Mesenchymal stem cell (in vitro differentiated cells and primary cell): ENCODE measurements around the gene CDCA7L.

Experiments
- DNase-seq: peaks from one replicate; pipeline ENCODE4 v3.0.0-alpha.2; 2013
- H2AFZ ChIP-seq: one replicate; pipeline ENCODE4 v1.6.1; 2013; ENCODE audit warnings: low read depth, mild to moderate bottlenecking, control low read depth, inconsistent platforms, low read length, moderate library complexity
- H2AK5ac ChIP-seq: 2 replicates; pipeline ENCODE4 v1.6.1; 2013; ENCODE audit warnings: low read length, moderate library complexity, mild to moderate bottlenecking, inconsistent platforms; ENCODE audit not compliant: severe bottlenecking
- H2BK120ac ChIP-seq: one replicate; pipeline ENCODE4 v1.6.1; 2013; ENCODE audit warnings: low read depth, mild to moderate bottlenecking, inconsistent platforms, low read length, moderate library complexity
- H2BK12ac ChIP-seq, 2 experiments: one replicate each; pipeline ENCODE4 v1.6.1; 2013; ENCODE audit warnings: inconsistent platforms in 2 of 2, low read length in 2 of 2, mild to moderate bottlenecking in 2 of 2, moderate library complexity in 2 of 2, control low read depth in 1 of 2
- H2BK15ac ChIP-seq: one replicate; pipeline ENCODE4 v1.6.1; 2013; ENCODE audit warnings: mild to moderate bottlenecking, low read depth, inconsistent platforms; ENCODE audit not compliant: poor library complexity, severe bottlenecking
- H2BK5ac ChIP-seq: 2 replicates; pipeline ENCODE4 v1.6.1; 2013; ENCODE audit warnings: low read depth, mild to moderate bottlenecking, low read length, control low read depth, inconsistent platforms; ENCODE audit not compliant: poor library complexity, severe bottlenecking
- H3K14ac ChIP-seq, 2 experiments: one replicate each; pipeline ENCODE4 v1.6.1; 2013; ENCODE audit warnings: inconsistent platforms in 2 of 2, low read length in 2 of 2, control low read depth in 1 of 2, mild to moderate bottlenecking in 1 of 2, moderate library complexity in 1 of 2
- H3K18ac ChIP-seq, 2 experiments: one replicate each; pipeline ENCODE4 v1.6.1; 2013; ENCODE audit warnings: inconsistent platforms in 2 of 2, low read length in 2 of 2, control low read depth in 1 of 2, low read depth in 1 of 2, mild to moderate bottlenecking in 1 of 2
- H3K23ac ChIP-seq, 2 experiments: one replicate each; pipeline ENCODE4 v1.6.1; 2013; ENCODE audit warnings: inconsistent platforms in 2 of 2, low read length in 2 of 2, mild to moderate bottlenecking in 2 of 2, moderate library complexity in 2 of 2, control low read depth in 1 of 2
- H3K27ac ChIP-seq: 2 replicates; pipeline ENCODE4 v1.5.1; 2013; ENCODE audit warnings: mild to moderate bottlenecking, moderate library complexity, low read length, control low read depth, inconsistent platforms; ENCODE audit not compliant: poor library complexity, severe bottlenecking
- H3K27me3 ChIP-seq, 2 experiments: 2 replicates each; pipeline versions ENCODE4 v1.6.1 to v1.7.0; 2013; ENCODE audit warnings: low read length in 2 of 2, mild to moderate bottlenecking in 2 of 2, moderate library complexity in 2 of 2, control low read depth in 1 of 2, inconsistent platforms in 1 of 2; ENCODE audit not compliant: control insufficient read depth in 1 of 2, insufficient read depth in 1 of 2
- H3K36me3 ChIP-seq, 2 experiments: 2 replicates each; pipeline versions ENCODE4 v1.6.1 to v1.7.0; 2013; ENCODE audit warnings: low read length in 2 of 2, control low read depth in 1 of 2, inconsistent platforms in 1 of 2, low read depth in 1 of 2, mild to moderate bottlenecking in 1 of 2; ENCODE audit not compliant: insufficient read depth in 2 of 2, control insufficient read depth in 1 of 2
- H3K4ac ChIP-seq, 2 experiments: one replicate each; pipeline ENCODE4 v1.6.1; 2013; ENCODE audit warnings: inconsistent platforms in 2 of 2, low read length in 2 of 2, mild to moderate bottlenecking in 2 of 2, moderate library complexity in 2 of 2, control low read depth in 1 of 2, low read depth in 1 of 2
- H3K4me1 ChIP-seq: 2 replicates; pipeline ENCODE4 v1.6.1; 2013; ENCODE audit warnings: low read depth, low read length, control low read depth; ENCODE audit not compliant: control insufficient read depth, insufficient read depth
- H3K4me2 ChIP-seq: 2 replicates; pipeline ENCODE4 v1.6.1; 2013; ENCODE audit warnings: low read length, mild to moderate bottlenecking, inconsistent platforms; ENCODE audit not compliant: poor library complexity, severe bottlenecking
- H3K4me3 ChIP-seq, 2 experiments: 2 replicates each; pipeline versions ENCODE4 v1.5.1 to v1.7.0; 2013; ENCODE audit warnings: low read length in 2 of 2, mild to moderate bottlenecking in 2 of 2, control low read depth in 1 of 2, low read depth in 1 of 2; ENCODE audit not compliant: insufficient read depth in 1 of 2
- H3K79me1 ChIP-seq: replicated peaks from 2 replicates; pipeline ENCODE4 v1.6.1; 2013; ENCODE audit warnings: mild to moderate bottlenecking, control low read depth, low read length, inconsistent platforms; ENCODE audit not compliant: poor library complexity, severe bottlenecking
- H3K9ac ChIP-seq: 2 replicates; pipeline ENCODE4 v1.7.0; 2013; ENCODE audit warnings: mild to moderate bottlenecking, low read length, moderate library complexity
- H3K9me3 ChIP-seq: 2 replicates; pipeline ENCODE4 v1.7.0; 2013; ENCODE audit warnings: mild to moderate bottlenecking, low read length; ENCODE audit not compliant: control insufficient read depth
- H4K8ac ChIP-seq: one replicate; pipeline ENCODE4 v1.6.1; 2013; ENCODE audit warnings: inconsistent platforms, mild to moderate bottlenecking, low read length, moderate library complexity
- H4K91ac ChIP-seq: one replicate; pipeline ENCODE4 v1.6.1; 2013; ENCODE audit warnings: mild to moderate bottlenecking, low read length, inconsistent platforms
- WGBS: methylation state at CpG from one replicate; pipeline ENCODE4 v1.1.7; 2013; ENCODE audit warnings: mixed read lengths; 5-methylcytosine and 5-hydroxymethylcytosine counted together

CDCA7L gene

DNA sequence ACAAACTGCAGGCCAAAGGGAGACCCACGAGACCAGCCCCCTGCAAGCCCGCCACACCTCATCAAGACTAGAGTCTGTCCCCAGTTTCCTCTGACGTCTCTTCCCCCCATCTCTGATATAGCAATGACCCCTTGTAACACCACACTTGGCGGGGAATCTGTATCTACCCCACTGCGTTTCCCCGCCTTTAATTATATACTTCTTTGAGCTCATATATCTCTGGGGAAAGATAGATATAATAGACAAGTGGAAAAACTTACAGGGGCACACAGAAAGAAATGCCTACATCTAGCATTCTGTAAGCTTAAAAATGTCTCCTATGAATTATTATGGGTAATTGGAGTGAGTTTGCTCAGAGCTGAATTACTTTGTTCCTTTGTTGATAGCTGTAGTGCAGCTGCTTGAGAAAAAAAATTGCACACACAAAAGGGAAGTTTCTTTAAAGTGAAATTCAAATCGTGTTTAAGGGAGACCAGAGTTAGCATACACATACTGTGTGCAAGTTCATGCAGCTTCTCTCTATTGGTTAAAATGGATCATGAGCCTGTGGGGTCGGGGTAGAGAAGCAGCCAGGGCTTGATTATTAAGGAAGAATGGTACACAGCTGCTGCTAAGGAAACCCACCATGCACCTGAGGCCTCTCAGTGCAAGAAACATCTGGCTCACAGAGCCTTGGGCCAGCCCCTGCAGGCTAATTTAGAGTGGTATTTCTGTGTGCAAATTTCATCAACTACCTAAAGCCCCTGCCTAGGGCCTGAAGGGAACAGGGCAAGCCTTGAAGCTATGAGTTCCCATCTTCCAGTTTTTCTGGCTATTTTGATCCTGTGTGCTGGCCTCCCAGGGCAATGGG is 32.5 kb downstream of the CDCA7L start:
- no peak overlapping the region for H3K4me2 ChIP-seq
- no peak overlapping the region for H2BK5ac ChIP-seq
- peaks cover 21% of the 10 kb centered on the region for H3K79me1 ChIP-seq
- H3K9me3 ChIP-seq, result no peaks in the 10 kb centered on the region
- WGBS, result 97% methylated on average over 5 of the region's 8 CpGs
- H3K23ac ChIP-seq, result no peak overlapping the region
- no peak overlapping the region for H2AFZ ChIP-seq
- H3K4ac ChIP-seq, result no peak overlapping the region
- H3K9ac ChIP-seq, result no peak overlapping the region
- no peak overlapping the region for H2BK15ac ChIP-seq
- H3K4me1 ChIP-seq, result no peaks in the 10 kb centered on the region
- no peak overlapping the region for H4K8ac ChIP-seq
- H3K14ac ChIP-seq, result no peak overlapping the region
- H3K27me3 ChIP-seq, result no peaks in the 10 kb centered on the region
- H2AK5ac ChIP-seq, result no peak overlapping the region
- H3K36me3 ChIP-seq, result peaks cover 31 to 35% of the 10 kb centered on the region in 2 experiments
- H3K18ac ChIP-seq, result no peak overlapping the region
- H2BK12ac ChIP-seq, result no peak overlapping the region
- no peak overlapping the region for H2BK120ac ChIP-seq
- DNase-seq, result no peak
- H3K4me3 ChIP-seq, result no peak overlapping the region
- no peak overlapping the region for H3K27ac ChIP-seq
- H4K91ac ChIP-seq, result no peak overlapping the region

- Histone ChIP-seq H3K9me3 (no peaks in the 10 kb centered on the region), H3K79me1 (peaks cover 21% of the 10 kb centered on the region), H3K4ac (no peak overlapping the region), H2BK120ac (no peak overlapping the region), H3K9ac (no peak overlapping the region), H3K4me3 (peak overlapping the region in 1 of 2 experiments; percentile 40), H2BK15ac (no peak overlapping the region), H3K18ac (no peak overlapping the region), H3K36me3 (peaks cover 37 to 43% of the 10 kb centered on the region in 2 experiments), H3K27me3 (no peaks in the 10 kb centered on the region), H2BK12ac (no peak overlapping the region), H3K23ac (no peak overlapping the region), H3K27ac (no peak overlapping the region), H2AFZ (no peak overlapping the region), H4K8ac (peak overlapping the region; percentile 9), H2AK5ac (no peak overlapping the region), H4K91ac (no peak overlapping the region), H3K4me2 (no peak overlapping the region), H3K4me1 (no peaks in the 10 kb centered on the region), H2BK5ac (no peak overlapping the region), H3K14ac (no peak overlapping the region)
- 90% methylated on average over 5 of the region's 7 CpGs for WGBS
- DNase-seq, result no peak
Observed at GRCh38 chr7:21912305-21912704, 33.4 kb downstream of the CDCA7L start.

DNA sequence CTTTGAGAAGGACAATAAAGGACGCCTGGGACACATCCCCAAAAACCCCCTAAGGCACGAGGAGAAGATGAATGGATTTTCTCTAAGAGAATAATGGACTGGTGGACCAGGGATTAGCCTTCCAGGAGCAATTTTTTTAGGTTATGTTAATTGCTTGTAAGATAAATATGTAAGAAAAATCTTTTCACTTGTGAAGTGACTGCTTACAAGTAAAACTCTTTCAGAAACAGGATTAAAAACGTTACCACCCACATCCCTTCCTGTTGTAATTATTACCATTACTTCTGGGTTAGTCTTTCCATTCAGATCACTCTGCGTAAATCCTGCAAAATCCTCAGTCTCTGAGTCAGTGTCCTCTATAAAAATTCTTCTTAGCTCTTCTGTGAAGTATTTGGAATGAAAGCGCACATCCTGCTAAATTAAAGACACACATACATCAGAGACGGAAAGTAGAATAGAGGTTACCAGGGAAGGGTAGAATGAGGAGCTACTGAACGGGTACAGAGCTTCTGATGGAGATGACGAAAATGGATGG is 34.3 kb downstream of the CDCA7L start:
- Histone ChIP-seq H3K27ac (no peak overlapping the region), H2AK5ac (no peak overlapping the region), H3K9me3 (no peaks in the 10 kb centered on the region), H4K8ac (no peak overlapping the region), H3K36me3 (peaks cover 37 to 50% of the 10 kb centered on the region in 2 experiments), H2BK15ac (no peak overlapping the region), H4K91ac (no peak overlapping the region), H3K9ac (no peak overlapping the region), H3K4me1 (no peaks in the 10 kb centered on the region), H2AFZ (no peak overlapping the region), H2BK12ac (no peak overlapping the region), H3K27me3 (no peaks in the 10 kb centered on the region), H2BK5ac (no peak overlapping the region), H3K18ac (no peak overlapping the region), H3K4me3 (peak overlapping the region in 1 of 2 experiments; percentile 40), H2BK120ac (no peak overlapping the region), H3K23ac (no peak overlapping the region), H3K4me2 (no peak overlapping the region), H3K79me1 (peaks cover 17% of the 10 kb centered on the region), H3K14ac (no peak overlapping the region), H3K4ac (no peak overlapping the region)
- peak; percentile 37 for DNase-seq
- WGBS, result 68% methylated on average over 6 of the region's 8 CpGs

DNA sequence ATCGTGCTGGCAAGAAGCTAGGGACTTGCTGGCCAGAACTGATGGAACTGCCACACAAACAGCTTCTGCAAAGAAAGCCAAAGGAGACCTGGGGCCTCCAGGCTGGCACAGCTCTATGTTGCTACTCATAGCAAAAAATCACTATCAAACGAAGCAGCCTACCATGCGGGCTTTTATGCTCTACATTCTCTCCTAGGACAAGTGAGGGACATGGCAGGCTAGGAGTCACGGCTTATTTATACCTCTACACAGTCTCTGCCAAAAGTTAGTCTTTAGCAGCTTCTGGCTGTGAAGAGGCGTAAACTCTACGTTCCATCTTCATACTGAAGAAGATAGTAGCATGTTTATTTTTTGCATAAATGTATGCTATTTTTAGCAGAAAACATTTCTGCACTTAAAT is 35.4 kb downstream of the CDCA7L start:
- WGBS, result 83% methylated on average over 4 of the region's 6 CpGs
- no peak overlapping the region for H2BK5ac ChIP-seq

More for the DNA sequence above, 35.4 kb downstream of the CDCA7L start:
- Histone ChIP-seq H3K14ac (no peak overlapping the region), H3K4me2 (no peak overlapping the region), H3K18ac (no peak overlapping the region), H4K8ac (no peak overlapping the region), H3K9ac (no peak overlapping the region), H2AFZ (no peak overlapping the region), H2BK120ac (no peak overlapping the region), H3K4me3 (no peak overlapping the region), H3K27ac (no peak overlapping the region), H2AK5ac (no peak overlapping the region), H2BK15ac (no peak overlapping the region), H3K27me3 (no peaks in the 10 kb centered on the region), H3K36me3 (peaks cover 39 to 56% of the 10 kb centered on the region in 2 experiments), H3K79me1 (peaks cover 15% of the 10 kb centered on the region), H2BK12ac (no peak overlapping the region), H4K91ac (no peak overlapping the region), H3K4me1 (no peaks in the 10 kb centered on the region), H3K23ac (no peak overlapping the region), H3K4ac (no peak overlapping the region), H3K9me3 (no peaks in the 10 kb centered on the region)
- DNase-seq, result no peak
